Pancreas (tissue), 10 donors: ENCODE results near the gene CLCN2. TPM values are rescaled to one million over a fixed set of nuclear protein-coding genes. Genes with fewer than 3 reads are reported as not detected.

Experiments
- ATAC-seq, 4 donors: fragments of 200-7000 bp; cut with Tn5 transposase; one replicate each; pipeline versions ENCODE4 v1.8.0 to v1.9.1; 2020; ENCODE audit warnings: mild to moderate bottlenecking in 4 of 4, moderate library complexity in 4 of 4
- DNase-seq, 6 donors: peaks; one replicate each; pipeline ENCODE4 v3.0.0-alpha.2; 2020
- FAIRE-seq: peaks from 2 replicates; lab custom pipeline; 2012; peaks lifted over from hg19 to GRCh38; lab: Jason Lieb, UNC
- H3K27ac ChIP-seq, 4 donors: fragments of 200-600 bp; sonication (generic); 1 replicate in 3 of 4; 2 replicates in 1 of 4; pipeline versions ENCODE4 v1.5.0 to v1.8.0; 2020
- H3K27me3 ChIP-seq, 4 donors: fragments of 200-600 bp; one replicate each; pipeline ENCODE4 v1.8.0; 2021
- H3K36me3 ChIP-seq, 3 donors: fragments of 200-600 bp; sonication (generic) in 1 of 3; one replicate each; pipeline versions ENCODE4 v1.5.0 to v1.8.0; 2020 to 2021
- H3K4me1 ChIP-seq, 3 donors: fragments of 200-600 bp; one replicate each; pipeline ENCODE4 v1.8.0; 2021
- H3K4me3 ChIP-seq, 4 donors: fragments of 200-600 bp; sonication (generic) in 2 of 4; one replicate each; pipeline versions ENCODE4 v1.5.0 to v1.8.0; 2020 to 2021
- H3K9me3 ChIP-seq, 4 donors: fragments of 200-600 bp; one replicate each; pipeline ENCODE4 v1.8.0; 2021
- WGBS, 2 donors: extraction: QIAGEN DNeasy Blood & Tissue Kit; methylation state at CpG; one replicate each; pipeline ENCODE4 v1.1.7; 2013; 5-methylcytosine and 5-hydroxymethylcytosine counted together
- intact Hi-C, 3 donors: fragments of 100-400 bp; cut with DNase I; formaldehyde crosslinking; loops; one replicate each; pipeline versions ENCODE4 v1.11.1 to v1.14.2; 2022
- polyA plus RNA-seq, 2 donors: library from polyadenylated mRNA; stranded (reverse); fragments of 200-250 nt; gene quantifications; one replicate each; pipeline ENCODE4 v1.2.3, GENCODE V29; 2013
- total RNA-seq, 6 donors: library from RNA; stranded (reverse); fragmentation: NEBNext Ultra II Directional in 4 of 6; extraction: Animal tissue kit (Norgen Biotek cat#: 25700) in 4 of 6; gene quantifications; one replicate each; pipeline versions ENCODE4 v1.2.1 to v1.2.4, GENCODE V29; 2021 to 2023
- TF ChIP-seq, protein P1 (sequence below), 4 donors: fragments of 200-600 bp; sonication (generic) in 3 of 4; IDR thresholded peaks; one replicate each; pipeline versions ENCODE4 v1.5.0 to v1.8.0; 2021; ENCODE audit warnings: antibody characterized with exemption in 4 of 4
- donor health status: healthy with polysubstance abuse.
- donor health status: DM: no; HTN: no; CAD: no; lungs with moderate emphysema.
- donor health status: DM: no; HTN: no; CAD: no.
- donor health status: control.
- donor health status: control.
- donor health status: Bipolar disorder and iron deficiency.
- donor health status: DM: yes; HTN: yes; CAD: no.
- donor health status: DM: no; HTN: no; CAD: no.
- donor health status: DM: no; HTN: no; CAD: no.
- donor health status: DM: yes; HTN: yes; CAD: no.

The CLCN2 gene
- total RNA-seq = 1 to 10 TPM; 4.9 to 9.2 (median 6.2) TPM
- 10 to 100 TPM; 22.2 to 25.5 TPM for polyA plus RNA-seq

DNA sequence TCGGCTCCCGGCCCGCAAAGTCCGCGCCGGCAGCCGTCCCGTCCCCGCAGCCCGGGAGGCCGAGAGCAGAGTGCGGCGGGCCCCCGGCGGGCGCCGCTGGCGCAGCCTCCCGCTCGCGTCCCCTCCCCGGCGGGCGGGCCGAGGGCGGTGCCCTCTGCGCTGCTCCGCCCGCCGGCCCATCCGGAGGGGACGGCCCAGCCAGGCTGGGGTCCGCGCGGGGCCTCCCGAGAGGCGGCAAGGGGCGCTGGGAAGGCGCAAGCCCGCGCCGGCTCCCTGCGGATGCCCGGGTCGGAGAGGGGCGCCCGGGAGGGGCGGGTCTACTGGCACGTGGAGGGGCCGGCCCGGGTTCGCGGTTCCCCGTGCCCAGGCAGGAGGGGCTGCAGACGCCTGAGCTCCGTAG is at the start of gene CLCN2, which contains the start of gene POLR2H:
Gene CLCN2, minus strand, starts transcription at position 74 of the 400 bp plus-strand sequence. CDS start 126 bp downstream, outside the sequence.
Gene POLR2H, plus strand, starts transcription at position 179 of the 400 bp plus-strand sequence. CDS start 1,783 bp downstream, outside the sequence.
- H3K27me3 ChIP-seq = no peaks in the 10 kb centered on the region
- H3K27ac ChIP-seq = peak within 1 kb of the TSS; percentile 91 to 98 (median 97)
- peak within 1 kb of the TSS; percentile 74 to 97 (median 78) for H3K4me3 ChIP-seq
- peaks cover 0 to 10% (median 0%) of the 10 kb centered on the region in 3 donors for H3K4me1 ChIP-seq
- 0 to 1% methylated on average over 40 to 56 of the region's 56 CpGs for WGBS, 2 donors
- DNase-seq = peak; percentile 54 to 87 (median 72)
- intact Hi-C loops = no loop called here
- ATAC-seq = peak; percentile 53 to 68 (median 57)
- peaks cover 0 to 5% (median 0%) of the 10 kb centered on the region in 3 donors for H3K36me3 ChIP-seq
- no peaks in the 10 kb centered on the region for H3K9me3 ChIP-seq
- FAIRE-seq = no peak
- TF ChIP-seq, protein P1, sequence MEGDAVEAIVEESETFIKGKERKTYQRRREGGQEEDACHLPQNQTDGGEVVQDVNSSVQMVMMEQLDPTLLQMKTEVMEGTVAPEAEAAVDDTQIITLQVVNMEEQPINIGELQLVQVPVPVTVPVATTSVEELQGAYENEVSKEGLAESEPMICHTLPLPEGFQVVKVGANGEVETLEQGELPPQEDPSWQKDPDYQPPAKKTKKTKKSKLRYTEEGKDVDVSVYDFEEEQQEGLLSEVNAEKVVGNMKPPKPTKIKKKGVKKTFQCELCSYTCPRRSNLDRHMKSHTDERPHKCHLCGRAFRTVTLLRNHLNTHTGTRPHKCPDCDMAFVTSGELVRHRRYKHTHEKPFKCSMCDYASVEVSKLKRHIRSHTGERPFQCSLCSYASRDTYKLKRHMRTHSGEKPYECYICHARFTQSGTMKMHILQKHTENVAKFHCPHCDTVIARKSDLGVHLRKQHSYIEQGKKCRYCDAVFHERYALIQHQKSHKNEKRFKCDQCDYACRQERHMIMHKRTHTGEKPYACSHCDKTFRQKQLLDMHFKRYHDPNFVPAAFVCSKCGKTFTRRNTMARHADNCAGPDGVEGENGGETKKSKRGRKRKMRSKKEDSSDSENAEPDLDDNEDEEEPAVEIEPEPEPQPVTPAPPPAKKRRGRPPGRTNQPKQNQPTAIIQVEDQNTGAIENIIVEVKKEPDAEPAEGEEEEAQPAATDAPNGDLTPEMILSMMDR (IDR thresholded peaks at IDR 0.05) = no peak

DNA sequence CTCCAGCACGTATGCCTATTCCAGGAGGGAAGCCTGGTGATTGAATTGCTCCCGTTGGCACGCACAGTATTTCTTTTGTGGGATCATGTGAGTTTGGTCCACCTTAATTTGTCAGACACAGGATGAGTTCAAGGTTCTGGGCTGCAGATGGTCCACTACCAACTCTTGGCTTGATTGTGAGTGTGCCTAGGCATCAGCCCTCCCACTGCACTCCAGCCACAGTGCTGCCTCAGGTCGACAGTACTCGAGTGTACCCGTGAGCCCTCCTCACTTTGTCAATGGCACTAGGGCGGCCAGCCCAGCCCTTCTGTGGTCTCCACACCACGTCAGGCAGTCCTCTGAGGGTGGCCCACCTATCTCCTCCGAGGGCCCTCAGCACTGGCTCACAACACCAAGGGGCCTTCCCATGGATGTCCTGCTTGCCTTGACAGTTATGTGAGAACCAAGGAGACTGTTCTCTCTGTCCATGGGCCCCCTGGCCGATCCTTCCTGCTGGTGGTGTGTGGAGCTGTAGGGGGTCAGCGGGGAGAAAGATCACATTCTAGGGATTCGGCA is 48.6 kb upstream of the CLCN2 start:
- H3K9me3 ChIP-seq = no peaks in the 10 kb centered on the region

DNA sequence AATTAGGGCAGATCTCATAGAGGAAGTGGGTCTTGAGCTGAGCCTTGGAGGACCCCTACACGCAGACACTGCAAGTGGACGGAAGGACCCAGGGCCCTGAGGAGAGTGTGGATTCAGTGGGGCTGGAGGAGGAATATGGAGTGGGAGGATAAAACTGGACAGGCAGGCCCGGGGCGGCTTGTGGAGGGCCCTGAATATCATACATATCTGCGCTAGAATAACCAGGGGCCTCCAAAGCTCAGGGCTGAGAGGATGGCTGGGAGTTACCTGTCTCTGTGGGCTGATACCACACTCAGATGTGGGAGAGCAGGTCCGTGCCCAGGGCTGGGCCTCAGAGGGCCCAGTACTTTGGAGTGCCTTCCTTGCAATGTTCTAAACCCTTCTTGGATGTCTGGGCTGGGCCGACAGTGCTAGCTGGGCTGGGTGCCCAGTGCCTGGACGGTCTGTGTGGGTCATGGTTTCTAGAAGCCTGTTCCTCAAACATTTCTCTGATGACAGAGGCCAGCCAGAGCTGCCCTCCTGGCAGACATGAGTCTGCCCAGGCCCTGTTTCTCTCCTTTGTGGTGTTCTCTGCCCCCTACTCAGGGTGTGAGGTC is 48.0 kb upstream of the CLCN2 start:
- H3K27me3 ChIP-seq = no peaks in the 10 kb centered on the region
- H3K9me3 ChIP-seq = no peaks in the 10 kb centered on the region
- ATAC-seq = no peak
- intact Hi-C loops = no loop called here
- FAIRE-seq = no peak
- H3K4me3 ChIP-seq = no peak overlapping the region
- no peak overlapping the region for H3K27ac ChIP-seq
- no peaks in the 10 kb centered on the region for H3K36me3 ChIP-seq
- DNase-seq = no peak
- TF ChIP-seq, protein P1 (IDR thresholded peaks at IDR 0.05) = no peak
- no peaks in the 10 kb centered on the region for H3K4me1 ChIP-seq
- WGBS, 2 donors = 85 to 86% methylated on average over 8 of the region's 8 CpGs

More for the DNA sequence above, 48.6 kb upstream of the CLCN2 start:
- FAIRE-seq (no peak), DNase-seq (no peak), ATAC-seq (no peak)
- Histone ChIP-seq H3K27me3 (no peaks in the 10 kb centered on the region), H3K4me3 (no peak overlapping the region), H3K36me3 (no peaks in the 10 kb centered on the region), H3K4me1 (no peaks in the 10 kb centered on the region), H3K27ac (no peak overlapping the region)
- intact Hi-C loops = no loop called here
- TF ChIP-seq, protein P1 (IDR thresholded peaks at IDR 0.05) = no peak
- WGBS, 2 donors = 61 to 79% methylated on average over 12 of the region's 12 CpGs

DNA sequence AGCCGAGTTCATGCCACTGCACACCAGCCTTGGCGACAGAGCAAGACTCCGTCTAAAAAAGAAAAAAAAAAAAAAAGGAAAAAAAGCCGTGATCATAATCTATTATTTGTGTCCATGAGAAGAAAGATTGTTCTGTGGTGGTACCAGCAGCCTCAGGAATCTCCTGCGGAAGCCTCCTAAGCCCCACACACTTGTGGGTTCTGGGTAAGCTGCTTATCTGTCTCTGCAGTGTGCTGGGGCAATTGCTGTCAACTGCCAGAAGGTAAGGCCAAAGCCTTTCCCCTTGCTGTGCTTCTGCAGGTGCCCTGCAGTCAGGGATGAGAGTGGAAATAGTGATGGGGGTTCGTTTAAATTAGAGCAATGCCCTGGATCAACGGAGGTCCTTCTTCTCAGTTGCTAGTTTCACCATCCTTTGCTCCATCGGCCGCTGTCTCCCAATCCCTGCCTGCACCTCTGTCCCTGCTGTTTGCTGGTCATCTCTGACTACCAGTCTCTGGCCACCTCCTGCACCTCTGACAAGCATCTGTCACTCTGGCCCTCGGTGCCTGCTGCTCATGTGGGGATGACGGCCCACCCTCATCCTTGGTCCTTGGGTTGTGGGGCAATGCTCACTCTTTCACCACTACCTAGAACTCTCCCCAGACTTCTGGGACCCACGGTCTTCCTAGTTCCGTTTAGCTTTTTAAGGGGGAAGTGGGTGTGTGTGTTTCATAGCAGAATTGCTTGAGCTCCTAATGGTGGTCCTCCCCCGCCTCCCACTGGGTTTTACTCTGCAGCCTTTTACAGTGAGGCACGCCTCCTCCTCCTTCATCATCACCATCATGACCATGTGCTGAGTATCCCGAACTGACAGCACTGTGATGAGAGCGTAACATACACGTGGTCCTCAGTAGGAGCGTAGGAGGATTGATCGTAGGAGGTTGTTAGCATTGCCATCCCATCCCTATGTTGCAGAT is 43.9 kb upstream of the CLCN2 start:
- Histone ChIP-seq H3K4me3 (no peak overlapping the region), H3K9me3 (no peaks in the 10 kb centered on the region), H3K36me3 (no peaks in the 10 kb centered on the region), H3K27me3 (no peaks in the 10 kb centered on the region), H3K4me1 (no peaks in the 10 kb centered on the region), H3K27ac (no peak overlapping the region)
- DNase-seq (no peak), FAIRE-seq (no peak), ATAC-seq (no peak)
- TF ChIP-seq, protein P1 (IDR thresholded peaks at IDR 0.05) = no peak
- WGBS, 2 donors = 74 to 78% methylated on average over 20 of the region's 20 CpGs
- intact Hi-C loops = no loop called here
